Measurements from ENCODE around the gene GNG14.

- TF ChIP-seq CTCF (IDR thresholded peaks at IDR 0.05) (no peak), POLR2A (IDR thresholded peaks at IDR 0.05) (no peak)
Measured at GRCh38 chr19:12721656-12722565, 34.1 kb downstream of the GNG14 start.

All from lower leg skin (tissue), 3 donors.